Measurements from ENCODE around the gene ABCB4. TPM values are rescaled to one million over a fixed set of nuclear protein-coding genes. Genes with fewer than 3 reads are reported as not detected.
A peak's percentile ranks its signal among the peaks of the same experiment; 100 is the strongest.

The ABCB4 gene
- total RNA-seq, 1 donor from 2014 or later: not detected

- intact Hi-C loops (cut with micrococcal nuclease): no loop called here
- no peaks in the 10 kb centered on the region for H3K36me3 Mint-ChIP-seq (ENCODE audit: low read depth)
- no peak overlapping the region for H3K27ac Mint-ChIP-seq
- peaks cover 15% of the 10 kb centered on the region for H3K27me3 Mint-ChIP-seq (ENCODE audit: insufficient read depth)
- no peak overlapping the region for H3K4me3 Mint-ChIP-seq
- DNase-seq (ENCODE audit: low spot score): no peak
- H3K9me3 Mint-ChIP-seq: no peaks in the 10 kb centered on the region
- H3K4me1 Mint-ChIP-seq (ENCODE audit: low read depth): no peaks in the 10 kb centered on the region
Measured at GRCh38 chr7:87447116-87447635, 28.3 kb downstream of the ABCB4 start.

GRCh38 chr7:87445897-87446296, 29.6 kb downstream of the ABCB4 start:
- H3K4me1 Mint-ChIP-seq (ENCODE audit: low read depth): no peaks in the 10 kb centered on the region
- H3K36me3 Mint-ChIP-seq (ENCODE audit: low read depth): no peaks in the 10 kb centered on the region
- no peak overlapping the region for H3K27ac Mint-ChIP-seq
- intact Hi-C loops (cut with micrococcal nuclease): no loop called here
- DNase-seq (ENCODE audit: low spot score): no peak
- H3K4me3 Mint-ChIP-seq: no peak overlapping the region
- H3K27me3 Mint-ChIP-seq (ENCODE audit: insufficient read depth): peaks cover 15% of the 10 kb centered on the region
- H3K9me3 Mint-ChIP-seq: no peaks in the 10 kb centered on the region

- DNase-seq (ENCODE audit: low spot score): no peak
- intact Hi-C loops (cut with micrococcal nuclease): no loop called here
- Mint-ChIP-seq H3K9me3 (no peaks in the 10 kb centered on the region), H3K36me3 (ENCODE audit: low read depth) (no peaks in the 10 kb centered on the region), H3K4me3 (no peak overlapping the region), H3K27me3 (ENCODE audit: insufficient read depth) (peaks cover 9% of the 10 kb centered on the region), H3K4me1 (ENCODE audit: low read depth) (no peaks in the 10 kb centered on the region), H3K27ac (no peak overlapping the region)
Measured at GRCh38 chr7:87435546-87435945, 39.9 kb downstream of the ABCB4 start.

GRCh38 chr7:87432536-87432935, 42.9 kb downstream of the ABCB4 start:
- Mint-ChIP-seq H3K36me3 (ENCODE audit: low read depth) (no peaks in the 10 kb centered on the region), H3K4me3 (no peak overlapping the region), H3K4me1 (ENCODE audit: low read depth) (no peaks in the 10 kb centered on the region), H3K9me3 (no peaks in the 10 kb centered on the region), H3K27me3 (ENCODE audit: insufficient read depth) (peaks cover 5% of the 10 kb centered on the region), H3K27ac (no peak overlapping the region)
- intact Hi-C loops (cut with micrococcal nuclease): no loop called here
- no peak for DNase-seq (ENCODE audit: low spot score)

- Mint-ChIP-seq H3K4me1 (ENCODE audit: low read depth) (no peaks in the 10 kb centered on the region), H3K36me3 (ENCODE audit: low read depth) (no peaks in the 10 kb centered on the region)
Measured at GRCh38 chr7:87427288-87427687, 48.2 kb downstream of the ABCB4 start.

GRCh38 chr7:87426160-87426559, 49.3 kb downstream of the ABCB4 start:
- DNase-seq (ENCODE audit: low spot score): no peak
- H3K36me3 Mint-ChIP-seq (ENCODE audit: low read depth): no peaks in the 10 kb centered on the region
- no peaks in the 10 kb centered on the region for H3K9me3 Mint-ChIP-seq
- intact Hi-C loops (cut with micrococcal nuclease): no loop called here
- H3K27me3 Mint-ChIP-seq (ENCODE audit: insufficient read depth): peaks cover 12% of the 10 kb centered on the region
- no peaks in the 10 kb centered on the region for H3K4me1 Mint-ChIP-seq (ENCODE audit: low read depth)
- H3K27ac Mint-ChIP-seq: no peak overlapping the region
- H3K4me3 Mint-ChIP-seq: no peak overlapping the region

More at GRCh38 chr7:87427288-87427687, 48.2 kb downstream of the ABCB4 start:
- H3K9me3 Mint-ChIP-seq: no peaks in the 10 kb centered on the region
- no peak overlapping the region for H3K4me3 Mint-ChIP-seq
- no peak for DNase-seq (ENCODE audit: low spot score)
- peaks cover 13% of the 10 kb centered on the region for H3K27me3 Mint-ChIP-seq (ENCODE audit: insufficient read depth)
- intact Hi-C loops (cut with micrococcal nuclease): no loop called here
- no peak overlapping the region for H3K27ac Mint-ChIP-seq

GRCh38 chr7:87424075-87424474, 51.4 kb downstream of the ABCB4 start:
- H3K36me3 Mint-ChIP-seq (ENCODE audit: low read depth): no peaks in the 10 kb centered on the region
- no peaks in the 10 kb centered on the region for H3K4me1 Mint-ChIP-seq (ENCODE audit: low read depth)
- no peaks in the 10 kb centered on the region for H3K9me3 Mint-ChIP-seq
- H3K4me3 Mint-ChIP-seq: no peak overlapping the region
- H3K27ac Mint-ChIP-seq: no peak overlapping the region
- peaks cover 15% of the 10 kb centered on the region for H3K27me3 Mint-ChIP-seq (ENCODE audit: insufficient read depth)
- DNase-seq (ENCODE audit: low spot score): no peak
- intact Hi-C loops (cut with micrococcal nuclease): no loop called here

GRCh38 chr7:87420173-87420572, 55.3 kb downstream of the ABCB4 start:
- H3K36me3 Mint-ChIP-seq (ENCODE audit: low read depth): no peaks in the 10 kb centered on the region

GRCh38 chr7:87416682-87417587, 58.5 kb downstream of the ABCB4 start:
- H3K27me3 Mint-ChIP-seq (ENCODE audit: insufficient read depth): peaks cover 13% of the 10 kb centered on the region
- no peaks in the 10 kb centered on the region for H3K9me3 Mint-ChIP-seq
- no peaks in the 10 kb centered on the region for H3K4me1 Mint-ChIP-seq (ENCODE audit: low read depth)
- H3K4me3 Mint-ChIP-seq: no peak overlapping the region
- DNase-seq (ENCODE audit: low spot score): peak; percentile 50
- intact Hi-C loops (cut with micrococcal nuclease): loop anchor here (1.0 kb wide), 4 partner anchors 72 to 491 kb away; partner anchors contain the start of gene CROT
- H3K27ac Mint-ChIP-seq: no peak overlapping the region
- no peaks in the 10 kb centered on the region for H3K36me3 Mint-ChIP-seq (ENCODE audit: low read depth)

More at GRCh38 chr7:87420173-87420572, 55.3 kb downstream of the ABCB4 start:
- Mint-ChIP-seq H3K4me3 (no peak overlapping the region), H3K27ac (no peak overlapping the region), H3K4me1 (ENCODE audit: low read depth) (no peaks in the 10 kb centered on the region), H3K9me3 (no peaks in the 10 kb centered on the region), H3K27me3 (ENCODE audit: insufficient read depth) (peaks cover 18% of the 10 kb centered on the region)
- no peak for DNase-seq (ENCODE audit: low spot score)
- intact Hi-C loops (cut with micrococcal nuclease): no loop called here

GRCh38 chr7:87414794-87415188, 60.7 kb downstream of the ABCB4 start:
- H3K27ac Mint-ChIP-seq: no peak overlapping the region
- DNase-seq (ENCODE audit: low spot score): no peak
- H3K36me3 Mint-ChIP-seq (ENCODE audit: low read depth): no peaks in the 10 kb centered on the region
- peaks cover 7% of the 10 kb centered on the region for H3K27me3 Mint-ChIP-seq (ENCODE audit: insufficient read depth)
- intact Hi-C loops (cut with micrococcal nuclease): no loop called here
- no peaks in the 10 kb centered on the region for H3K4me1 Mint-ChIP-seq (ENCODE audit: low read depth)
- H3K9me3 Mint-ChIP-seq: no peaks in the 10 kb centered on the region
- no peak overlapping the region for H3K4me3 Mint-ChIP-seq

- Mint-ChIP-seq H3K27ac (no peak overlapping the region), H3K27me3 (ENCODE audit: insufficient read depth) (peaks cover 7% of the 10 kb centered on the region), H3K4me1 (ENCODE audit: low read depth) (no peaks in the 10 kb centered on the region), H3K36me3 (ENCODE audit: low read depth) (no peaks in the 10 kb centered on the region), H3K4me3 (no peak overlapping the region), H3K9me3 (no peaks in the 10 kb centered on the region)
- no peak for DNase-seq (ENCODE audit: low spot score)
- intact Hi-C loops (cut with micrococcal nuclease): no loop called here
Measured at GRCh38 chr7:87413951-87414793, 61.3 kb downstream of the ABCB4 start.

GRCh38 chr7:87413029-87413428, 62.5 kb downstream of the ABCB4 start:
- intact Hi-C loops (cut with micrococcal nuclease): no loop called here
- no peak for DNase-seq (ENCODE audit: low spot score)
- no peak overlapping the region for H3K27ac Mint-ChIP-seq
- no peaks in the 10 kb centered on the region for H3K4me1 Mint-ChIP-seq (ENCODE audit: low read depth)
- H3K27me3 Mint-ChIP-seq (ENCODE audit: insufficient read depth): peaks cover 7% of the 10 kb centered on the region
- H3K36me3 Mint-ChIP-seq (ENCODE audit: low read depth): no peaks in the 10 kb centered on the region
- no peak overlapping the region for H3K4me3 Mint-ChIP-seq
- no peaks in the 10 kb centered on the region for H3K9me3 Mint-ChIP-seq

- Mint-ChIP-seq H3K9me3 (no peaks in the 10 kb centered on the region), H3K27me3 (ENCODE audit: insufficient read depth) (peaks cover 11% of the 10 kb centered on the region), H3K4me3 (no peak overlapping the region), H3K4me1 (ENCODE audit: low read depth) (no peaks in the 10 kb centered on the region), H3K27ac (no peak overlapping the region), H3K36me3 (ENCODE audit: low read depth) (no peaks in the 10 kb centered on the region)
- DNase-seq (ENCODE audit: low spot score): no peak
- intact Hi-C loops (cut with micrococcal nuclease): no loop called here
Measured at GRCh38 chr7:87411186-87411585, 64.3 kb downstream of the ABCB4 start.
